SU-DHL-6 (cell line): ENCODE measurements around the gene HHAT.

Source experiments
- H2AFZ ChIP-seq: fragments of 200-600 bp; sonication (generic); 2 replicates; pipeline ENCODE4 v1.6.1; 2014; ENCODE audit warnings: low read depth, mild to moderate bottlenecking, moderate library complexity, mixed read lengths, antibody characterized with exemption, low read length; ENCODE audit not compliant: severe bottlenecking
- H3F3A ChIP-seq: fragments of 200-600 bp; shearing (Covaris generic); 2 replicates; pipeline ENCODE4 v1.6.0; 2016; ENCODE audit warnings: antibody characterized with exemption, mild to moderate bottlenecking; ENCODE audit not compliant: insufficient read depth
- H3K27ac ChIP-seq: fragments of 200-600 bp; sonication (generic); 2 replicates; pipeline ENCODE4 v1.5.1; 2016; ENCODE audit warnings: low read depth, mild to moderate bottlenecking, low read length, moderate library complexity, mixed read lengths
- H3K27me3 ChIP-seq: fragments of 200-600 bp; sonication (generic), shearing (Covaris generic); 2 replicates; pipeline ENCODE4 v1.6.0; 2014; ENCODE audit warnings: mild to moderate bottlenecking, low read length
- H3K36me3 ChIP-seq: fragments of 200-600 bp; sonication (generic); 2 replicates; pipeline ENCODE4 v1.6.1; 2014; ENCODE audit warnings: mild to moderate bottlenecking, low read length, mixed read lengths
- H3K4me2 ChIP-seq: fragments of 300-600, 200-600 bp; shearing (Covaris generic), sonication (generic); 2 replicates; pipeline ENCODE4 v1.6.0; 2014; ENCODE audit warnings: low read length, low read depth, mild to moderate bottlenecking; ENCODE audit not compliant: poor library complexity, severe bottlenecking
- H3K4me3 ChIP-seq: fragments of 200-600 bp; sonication (generic); 2 replicates; pipeline ENCODE4 v1.5.1; 2014; ENCODE audit warnings: antibody characterized with exemption, low read length, mild to moderate bottlenecking, mixed read lengths; ENCODE audit not compliant: insufficient read depth, poor library complexity, severe bottlenecking
- H3K79me2 ChIP-seq: fragments of 200-600 bp; sonication (generic); 2 replicates; pipeline ENCODE4 v1.6.1; 2014; ENCODE audit warnings: mild to moderate bottlenecking, low read length, moderate library complexity; ENCODE audit not compliant: insufficient read depth
- H3K9ac ChIP-seq: fragments of 200-600 bp; sonication (generic); 2 replicates; pipeline ENCODE4 v1.7.0; 2014; ENCODE audit warnings: mild to moderate bottlenecking, low read length
- H3K9me2 ChIP-seq: fragments of 200-600 bp; sonication (generic); replicated peaks from 2 replicates; pipeline ENCODE4 v1.6.1; 2014; ENCODE audit warnings: low read length; ENCODE audit not compliant: insufficient read depth
- H3K9me3 ChIP-seq: fragments of 200-600 bp; sonication (generic); 2 replicates; pipeline ENCODE4 v1.6.1; 2014; ENCODE audit warnings: low read length, mixed read lengths; ENCODE audit not compliant: insufficient read depth
- H4K20me1 ChIP-seq: fragments of 200-600 bp; sonication (generic); 2 replicates; pipeline ENCODE4 v1.6.1; 2014; ENCODE audit warnings: low read depth, mild to moderate bottlenecking, antibody characterized with exemption, low read length, moderate library complexity, mixed read lengths
- CTCF ChIP-seq: fragments of 200-600 bp; sonication (generic); IDR thresholded peaks from one replicate; pipeline ENCODE4 v1.5.1; 2017; ENCODE audit warnings: antibody characterized with exemption, mild to moderate bottlenecking, low read length, moderate library complexity; ENCODE audit not compliant: insufficient read depth, poor library complexity, severe bottlenecking
- EZH2phosphoT487 ChIP-seq: fragments of 200-600 bp; sonication (generic), shearing (Covaris generic); conservative IDR thresholded peaks from 2 replicates; pipeline ENCODE4 v1.6.1; 2018; ENCODE audit warnings: mild to moderate bottlenecking, antibody characterized with exemption, low read length, moderate library complexity, mixed read lengths

Gene HHAT

GRCh38 chr1:210300923-210301614 is 27.6 kb upstream of the HHAT start:
- Histone ChIP-seq H2AFZ (no peak overlapping the region), H4K20me1 (no peaks in the 10 kb centered on the region), H3F3A (no peaks in the 10 kb centered on the region), H3K9me3 (no peaks in the 10 kb centered on the region), H3K9me2 (no peaks in the 10 kb centered on the region), H3K9ac (no peak overlapping the region), H3K36me3 (no peaks in the 10 kb centered on the region), H3K27me3 (no peaks in the 10 kb centered on the region), H3K4me2 (no peak overlapping the region), H3K27ac (no peak overlapping the region), H3K79me2 (no peaks in the 10 kb centered on the region), H3K4me3 (no peak overlapping the region)
- TF ChIP-seq EZH2phosphoT487 (no peak), CTCF (no peak)

GRCh38 chr1:210301615-210302000 is 27.1 kb upstream of the HHAT start:
- Histone ChIP-seq H3K27ac (no peak overlapping the region), H3K79me2 (no peaks in the 10 kb centered on the region), H3K4me2 (no peak overlapping the region), H2AFZ (no peak overlapping the region), H3K27me3 (no peaks in the 10 kb centered on the region), H3K9ac (no peak overlapping the region), H3K9me3 (no peaks in the 10 kb centered on the region), H3K36me3 (no peaks in the 10 kb centered on the region), H3K4me3 (no peak overlapping the region), H3K9me2 (no peaks in the 10 kb centered on the region), H4K20me1 (no peaks in the 10 kb centered on the region), H3F3A (no peaks in the 10 kb centered on the region)
- TF ChIP-seq CTCF = no peak
- TF ChIP-seq EZH2phosphoT487 = no peak

GRCh38 chr1:210302501-210302900 is 26.2 kb upstream of the HHAT start:
- Histone ChIP-seq H3K4me2 (no peak overlapping the region), H3K9me3 (no peaks in the 10 kb centered on the region)
- TF ChIP-seq CTCF (no peak), EZH2phosphoT487 (no peak)

More at GRCh38 chr1:210302501-210302900, 26.2 kb upstream of the HHAT start:
- no peak overlapping the region for H3K4me3 ChIP-seq
- no peaks in the 10 kb centered on the region for H4K20me1 ChIP-seq
- H3K36me3 ChIP-seq = no peaks in the 10 kb centered on the region
- H2AFZ ChIP-seq = no peak overlapping the region
- no peaks in the 10 kb centered on the region for H3F3A ChIP-seq
- no peaks in the 10 kb centered on the region for H3K27me3 ChIP-seq
- H3K9ac ChIP-seq = no peak overlapping the region
- H3K9me2 ChIP-seq = no peaks in the 10 kb centered on the region
- no peak overlapping the region for H3K27ac ChIP-seq
- H3K79me2 ChIP-seq = no peaks in the 10 kb centered on the region
